HG03442 (cell line): Measurements from ENCODE around the gene NXF1.
A peak's percentile ranks its signal among the peaks of the same experiment; 100 is the strongest.
"Not testable (repeated sequence)": the region's sequence is repeated elsewhere in the genome, so short reads cannot be mapped to it uniquely, and the experiment has no call there.

Experiments used
- ATAC-seq: cut with Tn5 transposase; IDR thresholded peaks from one replicate; pipeline ENCODE4 v1.9.1; 2021; ENCODE audit warnings: mild to moderate bottlenecking, moderate library complexity; ENCODE audit not compliant: unreplicated experiment

NXF1 gene

DNA sequence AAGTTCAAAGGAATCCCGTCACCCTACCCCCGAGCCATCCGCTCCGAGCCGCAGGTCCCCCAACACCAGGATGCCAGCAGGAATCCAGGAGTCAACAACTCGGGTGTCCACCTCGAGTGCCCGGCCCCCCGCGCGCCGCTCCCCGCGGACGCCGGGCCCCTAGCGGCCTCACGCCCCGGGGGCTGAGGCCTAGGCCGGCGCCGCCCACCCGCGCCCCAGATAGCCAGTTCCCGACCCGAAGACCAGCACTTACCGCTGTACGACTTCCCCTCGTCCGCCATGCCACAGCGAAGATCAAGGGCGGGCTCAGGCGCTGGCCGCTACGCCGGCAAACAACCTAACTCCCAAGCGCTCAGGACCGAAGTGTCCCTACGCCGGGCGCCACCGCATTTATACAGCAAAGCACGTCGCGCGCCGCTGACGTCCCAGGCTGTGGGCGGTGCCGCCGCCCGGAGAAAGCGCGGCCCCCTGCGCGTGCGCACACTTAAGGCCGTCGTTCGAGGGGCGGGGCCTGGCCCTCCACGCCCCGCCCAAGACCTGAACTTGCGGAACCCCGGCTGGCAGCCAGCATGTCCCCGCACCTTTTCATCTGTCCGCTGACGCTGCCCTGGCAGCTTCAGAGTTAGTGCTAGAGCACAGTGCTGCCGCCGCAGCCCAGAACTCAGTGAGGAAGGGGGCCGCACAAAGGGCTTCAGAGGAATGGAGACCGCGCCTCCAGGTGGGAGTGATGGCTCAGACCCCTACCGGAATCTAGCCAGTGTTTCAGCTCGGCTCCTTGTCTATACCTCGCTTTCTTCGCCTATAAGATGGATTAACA, at the start of gene NXF1:
NXF1 (minus strand) TSS at position 365 of the 817 bp plus-strand sequence; CDS start at position 281, 84 bp downstream.
- ATAC-seq: peak; percentile 79

DNA sequence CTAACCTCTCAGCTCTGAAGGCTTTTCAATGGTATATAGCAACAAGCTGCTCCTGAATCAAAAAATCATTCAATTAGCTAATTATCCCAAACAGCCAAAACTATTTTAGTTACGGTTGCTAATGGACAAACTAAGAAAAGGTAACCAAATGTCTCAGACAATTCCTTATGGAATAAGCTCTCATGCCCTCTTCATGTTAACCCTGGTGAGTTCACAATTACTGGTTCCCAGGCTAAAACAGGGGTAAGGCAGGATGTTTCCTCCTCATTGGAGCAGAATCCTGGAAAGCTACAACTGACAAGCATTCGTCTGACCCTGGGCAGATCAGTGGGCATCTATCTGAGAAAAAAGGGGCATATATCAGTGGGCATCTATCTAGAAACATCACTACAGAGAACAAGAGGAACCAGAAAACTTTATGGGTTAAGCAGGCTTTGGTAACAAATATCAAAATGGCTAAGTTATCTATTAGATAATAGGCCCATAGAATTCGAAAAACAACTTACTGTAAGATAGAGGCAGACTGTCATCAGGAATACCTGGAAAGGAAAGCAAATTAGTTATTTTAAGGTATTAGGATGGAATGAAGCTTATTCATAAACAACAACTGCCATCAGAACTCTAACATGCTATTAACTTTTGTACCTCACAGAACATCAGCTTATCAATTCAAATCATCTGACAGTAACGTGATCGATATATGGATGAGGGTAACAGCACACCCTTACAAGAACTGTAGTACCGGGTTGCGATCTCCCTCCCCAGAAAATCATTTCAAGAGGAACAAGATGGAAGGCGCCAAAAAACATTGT, 49.0 kb upstream of the NXF1 start:
- ATAC-seq: no peak

DNA sequence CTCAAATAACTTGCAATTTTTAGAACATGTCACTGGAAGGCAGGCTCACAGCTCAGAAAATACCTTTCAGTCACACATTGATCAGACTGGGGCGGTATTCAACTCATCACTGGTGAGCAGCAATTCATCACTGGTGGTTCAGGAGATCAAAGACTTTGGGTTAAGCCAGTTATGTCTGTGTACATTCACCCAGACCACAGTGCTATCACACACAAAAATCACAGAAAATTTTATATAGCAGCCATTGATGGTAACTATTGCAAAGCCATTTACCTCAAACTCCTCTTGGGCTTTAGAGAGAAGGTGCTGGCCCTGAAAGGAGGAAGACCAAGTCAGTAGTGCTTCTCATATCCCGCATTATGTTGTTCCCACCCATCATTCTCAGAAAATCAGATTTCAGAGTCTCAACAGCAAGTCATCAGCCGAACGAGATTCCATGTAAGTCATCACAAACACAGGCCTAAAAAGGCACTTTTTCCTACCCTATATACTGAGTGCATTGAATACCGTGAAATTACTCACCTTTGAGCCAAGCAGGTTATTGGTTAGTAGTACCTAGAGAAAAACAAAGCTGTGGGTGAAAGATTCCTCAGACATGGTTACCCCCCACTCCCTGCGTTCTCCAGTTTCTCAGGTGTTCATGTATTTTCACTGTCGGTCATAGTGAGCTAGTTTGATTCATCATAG, 48.2 kb upstream of the NXF1 start:
- no peak for ATAC-seq

DNA sequence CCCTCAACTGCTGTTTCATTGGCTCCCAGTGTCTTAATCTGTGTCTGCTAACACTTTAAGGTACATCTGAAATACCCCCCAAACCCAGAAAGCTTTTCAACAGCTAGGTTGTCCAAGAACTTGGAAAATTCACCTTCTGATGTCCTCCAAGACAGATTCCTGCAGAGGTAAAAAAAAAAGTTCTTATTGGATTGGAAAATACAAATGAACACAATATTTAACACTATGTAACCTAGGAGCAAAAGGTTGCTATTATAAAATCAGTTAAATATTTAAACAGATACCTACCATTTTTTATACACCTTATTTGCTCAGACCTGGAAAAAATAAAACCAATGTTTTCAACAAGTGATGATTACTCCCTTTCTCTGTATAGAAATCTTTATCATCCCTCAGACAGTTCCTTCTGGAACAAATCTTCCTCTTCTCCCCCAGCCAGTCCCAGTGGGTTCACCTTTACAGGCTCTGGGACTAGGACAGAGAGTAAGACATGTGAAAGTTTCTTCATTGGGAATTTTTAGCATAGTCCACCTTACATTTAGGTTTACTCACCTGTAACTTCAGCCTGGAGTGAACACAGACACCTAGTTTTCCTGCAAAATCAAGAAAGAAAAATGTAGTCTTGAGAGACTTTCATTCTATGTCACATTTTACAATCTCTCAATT, 47.4 kb upstream of the NXF1 start:
- no peak for ATAC-seq

DNA sequence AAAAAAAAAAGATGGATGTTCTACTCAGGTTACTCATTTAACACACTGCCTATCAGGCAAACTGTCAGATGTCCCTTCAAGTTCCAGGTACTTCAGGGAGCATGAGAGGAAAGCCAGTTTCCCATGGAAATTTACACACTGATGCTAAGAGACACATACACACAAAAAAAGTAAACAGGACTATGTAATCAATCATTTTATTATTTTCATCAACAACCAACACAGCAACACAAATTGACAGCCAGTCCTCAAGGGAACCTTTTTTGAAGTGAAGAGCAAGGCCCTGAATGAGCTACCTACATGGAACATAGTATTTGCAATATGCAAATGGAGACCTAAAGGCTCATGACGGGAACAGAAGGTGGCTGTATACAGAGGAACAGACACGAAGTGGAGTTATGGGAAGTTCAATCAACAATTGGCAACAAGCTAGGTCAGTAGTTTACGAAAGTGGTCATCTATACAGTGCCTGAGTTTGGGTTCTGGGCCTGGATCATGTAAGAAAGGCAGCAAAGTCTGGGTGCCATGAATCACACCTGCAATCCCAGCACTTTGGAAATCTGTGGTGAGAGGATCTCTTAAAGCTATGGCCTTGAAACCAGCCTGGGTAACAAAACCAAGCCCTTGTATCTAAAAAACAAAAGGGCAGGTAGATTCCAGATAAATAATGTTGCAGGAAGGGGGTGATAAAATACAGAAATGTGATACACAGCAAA, 46.7 kb upstream of the NXF1 start:
- no peak for ATAC-seq

DNA sequence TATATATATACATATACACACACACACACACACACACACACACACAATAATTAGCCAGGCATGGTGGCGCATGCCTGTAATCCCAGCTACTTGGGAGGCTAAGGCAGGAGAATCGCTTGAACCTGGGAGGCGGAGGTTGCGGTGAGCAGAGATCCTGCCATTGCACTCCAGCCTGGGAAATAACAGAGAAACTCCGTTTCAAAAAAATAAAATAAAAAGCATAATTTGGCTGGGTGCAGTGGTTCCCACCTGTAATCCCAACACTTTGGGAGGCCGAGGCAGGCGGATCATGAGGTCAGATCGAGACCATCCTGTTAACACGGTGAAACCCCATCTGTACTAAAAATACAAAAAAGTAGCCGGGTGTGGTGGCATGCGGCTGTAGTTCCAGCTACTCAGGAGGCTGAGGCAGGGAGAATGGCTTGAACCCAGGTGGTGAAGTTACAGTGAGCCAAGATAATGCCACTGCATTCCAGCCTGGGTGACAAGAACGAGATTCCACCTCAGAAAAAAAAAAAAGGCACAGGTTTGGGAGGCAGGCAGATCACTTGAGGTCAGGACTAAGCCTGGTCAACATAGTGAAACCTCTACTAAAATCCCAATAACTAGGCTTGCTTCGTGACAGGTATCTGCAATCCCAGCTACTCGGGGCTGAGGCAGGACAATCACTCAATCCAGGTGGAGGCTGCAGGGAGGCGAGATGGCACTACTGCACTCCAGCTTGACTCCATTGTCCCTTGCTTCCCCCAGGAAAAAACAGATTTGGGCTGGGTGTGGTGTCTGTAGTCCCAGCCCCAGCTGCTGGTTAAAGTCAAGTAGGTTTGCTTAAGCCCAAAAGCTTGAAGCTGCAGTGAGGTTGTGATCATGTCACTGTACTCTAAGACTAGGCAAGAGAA, 45.9 kb upstream of the NXF1 start:
- ATAC-seq: no peak

DNA sequence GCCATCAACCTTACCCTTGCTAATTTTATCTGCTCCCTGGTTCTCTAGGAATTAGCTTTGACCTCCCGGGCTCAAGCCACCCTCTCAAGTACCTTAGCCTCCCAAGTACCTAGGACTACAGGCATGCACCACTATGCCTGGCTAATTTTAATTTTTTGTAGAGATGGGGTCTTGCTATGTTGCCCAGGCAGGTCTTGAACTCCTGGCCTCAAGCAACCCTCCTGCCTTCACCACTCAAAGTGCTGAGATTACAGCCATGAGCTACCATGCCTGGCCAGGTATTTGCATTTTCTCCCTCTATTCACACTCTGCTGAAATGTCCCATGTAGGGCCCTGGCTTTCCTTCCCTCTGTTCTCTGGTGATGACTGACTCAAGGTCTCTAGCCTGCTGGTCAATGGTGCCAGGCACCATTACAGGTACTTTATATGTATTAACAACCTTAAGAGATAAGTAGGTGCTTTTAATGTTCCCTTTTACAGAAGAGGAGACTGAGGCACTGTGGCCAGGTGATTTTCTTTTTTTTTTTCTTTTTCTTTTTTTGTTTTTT, 42.6 kb upstream of the NXF1 start:
- no peak for ATAC-seq

DNA sequence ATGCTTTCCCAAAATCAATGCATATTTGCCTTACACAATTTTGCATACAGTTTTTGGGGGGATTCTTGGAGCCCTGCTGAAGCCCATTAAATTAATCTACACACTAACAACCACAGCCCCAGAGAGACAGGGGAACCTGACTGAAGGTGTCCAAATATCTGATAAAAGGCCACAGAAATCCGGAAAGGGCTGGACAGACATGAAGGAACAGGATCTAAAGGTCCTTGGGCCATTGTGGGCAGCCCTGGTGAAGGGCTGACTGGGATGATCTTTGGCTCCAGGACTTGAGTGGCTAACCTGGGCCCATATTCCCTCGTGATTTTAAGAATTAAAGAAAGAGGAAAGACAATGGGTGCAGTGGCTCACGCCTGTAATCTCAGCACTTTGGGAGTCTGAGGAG, 40.9 kb upstream of the NXF1 start:
- ATAC-seq: no peak

DNA sequence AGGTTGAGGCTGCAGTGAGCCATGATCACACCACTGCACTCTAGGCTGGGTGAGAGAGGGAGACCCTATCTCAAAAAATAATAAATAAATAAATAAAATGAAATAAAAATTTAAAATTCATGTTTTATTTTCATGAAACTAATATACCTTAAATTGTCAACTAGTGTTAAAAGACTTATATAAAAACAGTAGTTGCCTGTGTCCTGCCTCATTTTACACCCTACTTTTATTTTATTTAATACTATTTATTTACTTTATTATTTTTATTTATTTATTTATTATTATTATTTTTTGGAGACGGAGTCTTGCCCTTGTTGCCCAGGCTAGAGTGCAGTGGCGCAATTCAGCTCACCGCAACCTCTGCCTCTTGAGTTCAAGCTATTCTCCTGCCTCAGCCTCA, 38.9 kb upstream of the NXF1 start:
- ATAC-seq: no peak

DNA sequence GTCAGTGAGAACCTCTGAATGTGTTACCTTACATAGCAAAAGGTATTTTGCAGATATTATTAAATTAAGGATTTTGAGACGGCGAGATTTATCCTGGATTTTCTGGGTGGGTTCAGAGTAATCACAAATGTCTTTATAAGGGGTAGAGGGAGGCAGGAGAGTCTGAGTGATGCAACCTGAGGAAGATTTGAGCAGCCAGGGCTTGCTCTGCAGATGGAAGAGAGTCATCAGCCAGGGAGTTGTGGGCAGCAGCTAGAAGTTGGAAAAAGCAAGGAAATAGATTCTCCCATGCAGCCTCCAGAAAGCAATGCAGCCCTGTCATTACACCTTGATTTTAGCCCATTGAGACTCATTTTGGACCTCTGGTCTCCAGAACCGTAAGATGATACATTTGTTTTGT, 38.2 kb upstream of the NXF1 start:
- ATAC-seq: no peak

DNA sequence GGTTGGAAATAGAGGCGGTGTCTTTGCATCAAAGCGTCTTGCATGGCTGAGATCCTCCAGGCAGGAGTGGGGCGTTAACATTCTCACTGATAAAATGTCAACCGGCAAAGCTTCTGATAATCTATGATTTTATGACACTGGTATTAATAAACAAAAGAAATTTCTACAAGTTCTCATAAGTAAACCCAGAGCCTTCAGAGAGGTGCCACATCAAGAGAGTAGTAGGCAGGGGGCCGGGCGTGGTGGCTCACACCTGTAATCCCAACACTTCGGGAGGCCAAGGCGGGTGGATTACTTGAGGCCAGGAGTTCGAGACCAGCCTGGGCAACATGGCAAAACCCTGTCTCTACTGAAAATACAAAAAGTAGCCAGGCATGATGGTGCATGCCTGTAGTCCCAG, 37.7 kb upstream of the NXF1 start:
- not testable (repeated sequence) for ATAC-seq

DNA sequence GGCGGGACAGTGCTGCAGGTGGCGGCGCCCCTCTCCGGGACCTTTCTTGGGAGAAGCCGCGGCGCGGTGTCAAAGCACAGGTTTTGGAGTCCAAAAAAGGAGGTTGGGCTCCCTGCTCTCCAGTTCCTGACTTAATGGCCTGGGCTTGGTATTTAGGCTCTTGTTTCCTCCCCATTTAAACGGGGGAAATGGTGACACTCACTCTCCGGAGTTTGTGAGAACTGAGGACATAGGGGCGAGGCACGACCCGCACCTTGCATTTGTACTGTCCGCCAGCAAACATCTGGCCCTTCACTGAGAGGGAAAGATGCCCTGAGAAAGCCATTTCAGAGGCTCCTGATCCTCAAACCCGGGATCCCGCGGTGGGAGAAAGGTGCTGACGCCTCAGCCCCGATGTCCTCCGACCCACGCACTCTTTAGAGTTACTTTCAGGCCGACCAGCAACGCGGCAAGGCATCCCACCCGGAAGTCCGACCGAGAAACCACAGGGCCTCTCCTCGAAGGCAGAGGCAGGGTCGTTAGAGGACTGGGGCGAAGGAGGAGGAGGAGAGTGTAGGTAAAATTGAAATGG, 37.0 kb upstream of the NXF1 start:
- no peak for ATAC-seq

DNA sequence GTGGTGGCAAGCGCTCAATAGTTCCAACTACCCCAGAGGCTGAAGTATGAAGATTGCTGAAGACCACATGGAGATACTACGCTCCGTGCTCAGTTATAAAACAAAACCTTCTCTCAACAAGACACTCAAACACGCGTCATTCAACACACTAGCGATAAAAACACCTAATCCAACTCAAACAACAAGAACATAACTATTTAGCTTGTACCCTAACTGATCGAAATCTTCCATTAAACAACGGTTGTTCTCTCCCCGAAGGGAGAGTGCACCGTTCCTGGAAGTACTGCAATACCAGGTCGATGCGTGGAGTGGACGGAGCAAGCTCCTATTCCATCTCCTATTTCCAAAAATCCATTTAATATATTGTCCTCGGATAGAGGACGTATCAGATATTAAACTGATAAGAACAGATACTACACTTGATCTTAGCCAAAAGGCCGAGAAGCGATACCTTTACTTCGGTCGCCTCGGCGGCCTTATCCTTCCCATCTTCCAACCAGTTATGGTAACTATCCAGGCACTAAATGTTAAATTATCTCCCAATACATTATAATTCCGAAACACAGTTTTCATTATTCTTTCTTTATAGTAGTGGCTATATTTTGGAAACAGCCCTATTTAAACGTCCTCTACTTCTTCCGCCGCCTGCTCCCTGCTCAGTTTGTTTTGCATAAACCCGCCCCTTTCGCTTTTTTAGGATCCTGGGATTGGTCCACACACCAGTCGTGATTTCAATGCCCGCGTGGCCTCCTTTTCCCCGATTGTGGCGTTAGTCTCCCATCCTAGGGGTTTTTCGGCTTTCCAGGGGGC, 36.3 kb upstream of the NXF1 start:
- ATAC-seq: peak; percentile 53

DNA sequence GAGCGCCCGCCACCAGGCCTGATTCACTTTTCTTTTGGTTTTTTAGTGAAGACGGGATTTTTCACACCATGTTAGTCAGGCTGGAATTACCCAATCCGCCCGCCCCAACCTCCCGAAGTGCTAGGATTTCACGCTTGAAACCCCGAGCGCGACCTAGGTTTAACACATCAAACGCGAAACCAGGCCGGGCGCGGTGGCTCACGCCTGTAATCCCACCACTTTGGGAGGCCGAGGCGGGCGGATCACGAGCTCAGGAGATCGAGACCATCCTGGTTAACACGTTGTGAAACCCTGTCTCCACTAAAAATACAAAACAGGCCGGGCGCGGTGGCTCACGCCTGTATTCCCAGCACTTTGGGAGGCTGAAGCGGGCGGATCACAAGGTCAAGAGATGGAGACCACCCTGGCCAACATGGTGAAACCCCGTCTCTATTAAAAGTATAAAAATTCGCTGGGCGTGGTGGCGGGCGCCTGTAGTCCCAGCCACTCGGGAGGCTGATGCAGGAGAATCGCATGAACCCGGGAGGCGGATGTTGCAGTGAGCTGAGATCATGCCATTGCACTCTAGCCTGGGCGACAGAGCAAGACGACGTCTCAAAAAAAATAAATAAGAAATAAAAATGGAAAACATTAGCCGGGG, 35.6 kb upstream of the NXF1 start:
- not testable (repeated sequence) for ATAC-seq

DNA sequence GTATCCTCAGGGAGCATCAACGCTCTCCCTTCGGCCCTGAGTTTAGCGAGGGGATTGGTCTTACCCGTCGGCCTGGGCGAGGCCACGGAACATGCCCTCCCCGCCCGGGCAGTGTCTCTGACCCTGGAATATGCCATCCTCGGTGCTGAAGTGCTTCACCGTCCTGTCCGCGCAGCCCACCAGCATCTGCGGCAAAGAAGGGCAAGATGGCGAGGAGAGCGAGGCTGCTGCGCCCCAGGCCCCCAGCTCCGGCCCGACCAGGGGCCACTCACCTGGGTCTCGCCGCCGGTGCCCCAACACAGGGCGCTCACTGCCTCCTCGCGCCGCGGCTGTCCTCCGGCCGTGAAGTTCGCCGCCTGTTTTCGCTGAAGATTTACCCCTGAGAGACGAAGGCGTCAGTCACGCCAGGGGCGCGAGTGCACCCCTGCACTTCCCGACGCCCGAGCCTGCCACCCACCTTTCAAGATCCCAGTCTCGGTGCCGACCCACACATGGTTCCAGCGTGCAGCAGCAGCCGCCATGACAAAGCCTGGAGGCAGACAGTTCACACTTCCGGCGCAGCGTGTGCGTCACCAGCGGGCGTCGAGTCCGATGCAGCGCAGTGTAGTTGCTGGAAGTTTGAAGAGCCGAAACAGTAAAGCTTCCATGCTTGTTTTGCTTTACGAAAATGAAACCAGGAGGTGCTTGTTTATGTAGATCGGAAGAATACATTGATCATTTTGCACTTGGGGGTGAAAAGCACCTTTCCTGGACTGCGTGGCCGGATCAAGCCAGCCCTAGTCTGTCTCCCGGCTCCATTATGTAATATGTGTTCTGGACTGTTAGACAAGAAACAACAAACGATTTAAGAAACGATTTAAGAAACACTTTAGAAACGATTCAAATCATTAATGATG, 34.1 kb upstream of the NXF1 start, which contains the start of gene WDR74:
WDR74 (minus strand) TSS at position 541 of the 896 bp plus-strand sequence; CDS start at position 521, 20 bp downstream.
- ATAC-seq: peak; percentile 41

DNA sequence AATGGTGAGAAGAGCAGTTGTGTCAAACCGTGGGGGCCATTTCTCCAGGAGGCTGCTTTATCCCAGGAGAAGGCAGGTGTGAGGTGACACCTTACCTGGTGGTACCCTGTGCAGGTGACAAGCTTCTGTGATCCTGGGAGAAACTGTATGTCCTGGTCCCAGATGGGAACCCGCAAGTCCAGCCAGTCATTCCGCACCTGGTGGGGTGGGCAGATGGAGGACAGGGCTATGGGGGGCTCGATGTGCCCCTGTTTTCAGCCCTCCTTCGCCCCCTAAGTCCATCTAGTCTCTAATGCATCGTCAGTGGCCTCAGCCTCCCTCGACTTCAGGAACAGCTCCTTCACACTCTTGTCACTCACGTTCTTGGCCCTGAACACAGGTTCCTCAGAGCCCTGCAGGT, 30.1 kb upstream of the NXF1 start:
- ATAC-seq: no peak
